Stimulated activated naive B cell treated with anti-CD40 and anti-IgM and Interleukin-4, amounts not matched to agents 10 μg/mL and 1 μg/mL and 100 μg/mL, for 72 hours (primary cell): Measurements from ENCODE around the gene PKD2L2.
A peak's percentile ranks its signal among the peaks of the same experiment; 100 is the strongest.
"Not testable (repeated sequence)": the region's sequence is repeated elsewhere in the genome, so short reads cannot be mapped to it uniquely, and the experiment has no call there.

Experiments
- ATAC-seq, 2 donors: fragments of 150-1000 bp; cut with Tn5 transposase; replicated peaks; 2 replicates each; pipeline ENCODE4 v1.10.0; 2021; ENCODE audit warnings: moderate library complexity in 1 of 2
- DNase-seq: peaks from one replicate; pipeline ENCODE4 v3.0.0; 2021
- H3K27ac Mint-ChIP-seq: one replicate; pipeline ENCODE4 v1.8.0; 2022; ENCODE audit warnings: mild to moderate bottlenecking, mixed read lengths
- H3K27me3 Mint-ChIP-seq, 2 donors: one replicate each; pipeline ENCODE4 v1.8.0; 2022; ENCODE audit warnings: mixed read lengths in 2 of 2
- H3K36me3 Mint-ChIP-seq, 2 donors: one replicate each; pipeline ENCODE4 v1.8.0; 2022; ENCODE audit warnings: mixed read lengths in 2 of 2, mild to moderate bottlenecking in 1 of 2
- H3K4me1 Mint-ChIP-seq, 2 donors: one replicate each; pipeline ENCODE4 v1.8.0; 2022; ENCODE audit warnings: mixed read lengths in 2 of 2, mild to moderate bottlenecking in 1 of 2
- H3K4me3 Mint-ChIP-seq, 2 donors: one replicate each; pipeline ENCODE4 v1.8.0; 2022; ENCODE audit warnings: mild to moderate bottlenecking in 2 of 2, mixed read lengths in 2 of 2, moderate library complexity in 1 of 2
- H3K9me3 Mint-ChIP-seq, 2 donors: one replicate each; pipeline ENCODE4 v1.8.0; 2022; ENCODE audit warnings: mixed read lengths in 2 of 2, mild to moderate bottlenecking in 1 of 2

The PKD2L2 gene

DNA sequence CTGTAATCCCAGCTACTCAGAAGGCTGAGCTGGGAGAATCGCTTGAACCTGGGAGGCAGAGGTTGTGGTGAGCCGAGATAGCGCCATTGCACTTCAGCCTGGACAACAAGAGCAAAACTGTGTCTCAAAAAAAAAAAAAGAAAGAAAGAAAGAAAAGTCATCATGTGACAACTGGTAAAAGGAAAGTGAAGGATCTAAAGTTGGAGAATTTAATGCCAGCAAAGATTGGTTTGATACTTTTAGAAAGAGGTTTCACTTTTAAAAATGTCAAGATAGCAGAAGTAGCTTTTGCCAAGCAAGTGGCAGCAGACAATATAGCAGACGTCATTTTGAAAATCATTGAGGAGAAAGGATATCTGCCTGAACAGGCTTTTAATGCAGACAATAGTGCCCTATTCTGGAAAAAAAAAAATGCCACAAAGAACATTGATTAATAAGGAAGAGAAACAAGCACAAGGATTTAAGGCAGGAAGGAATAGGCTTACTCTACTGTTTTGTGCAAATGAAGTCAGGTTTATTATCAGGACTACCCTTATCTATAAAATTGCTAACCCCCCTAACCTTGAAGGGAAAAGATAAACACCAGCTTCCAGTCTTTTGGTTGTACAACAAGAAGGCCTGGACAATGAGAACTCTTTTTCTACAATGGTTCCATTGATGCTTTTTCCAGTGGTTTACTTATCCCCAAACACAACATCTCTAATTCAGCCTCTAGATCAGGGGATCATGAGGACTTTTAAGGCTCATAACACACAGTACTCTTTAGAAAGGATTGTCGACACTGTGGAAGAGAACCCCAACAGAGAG lies 12.0 kb downstream of the PKD2L2 start:
- peaks cover 0 to 1% of the 10 kb centered on the region in 2 donors for H3K9me3 Mint-ChIP-seq
- H3K4me3 Mint-ChIP-seq: peak overlapping the region; percentile 34 to 51
- peaks cover 30 to 69% of the 10 kb centered on the region in 2 donors for H3K4me1 Mint-ChIP-seq
- ATAC-seq: peak; percentile 25 to 46
- no peaks in the 10 kb centered on the region for H3K27me3 Mint-ChIP-seq
- peaks cover 0 to 3% of the 10 kb centered on the region in 2 donors for H3K36me3 Mint-ChIP-seq
- DNase-seq: no peak
- H3K27ac Mint-ChIP-seq: peak overlapping the region; percentile 85

DNA sequence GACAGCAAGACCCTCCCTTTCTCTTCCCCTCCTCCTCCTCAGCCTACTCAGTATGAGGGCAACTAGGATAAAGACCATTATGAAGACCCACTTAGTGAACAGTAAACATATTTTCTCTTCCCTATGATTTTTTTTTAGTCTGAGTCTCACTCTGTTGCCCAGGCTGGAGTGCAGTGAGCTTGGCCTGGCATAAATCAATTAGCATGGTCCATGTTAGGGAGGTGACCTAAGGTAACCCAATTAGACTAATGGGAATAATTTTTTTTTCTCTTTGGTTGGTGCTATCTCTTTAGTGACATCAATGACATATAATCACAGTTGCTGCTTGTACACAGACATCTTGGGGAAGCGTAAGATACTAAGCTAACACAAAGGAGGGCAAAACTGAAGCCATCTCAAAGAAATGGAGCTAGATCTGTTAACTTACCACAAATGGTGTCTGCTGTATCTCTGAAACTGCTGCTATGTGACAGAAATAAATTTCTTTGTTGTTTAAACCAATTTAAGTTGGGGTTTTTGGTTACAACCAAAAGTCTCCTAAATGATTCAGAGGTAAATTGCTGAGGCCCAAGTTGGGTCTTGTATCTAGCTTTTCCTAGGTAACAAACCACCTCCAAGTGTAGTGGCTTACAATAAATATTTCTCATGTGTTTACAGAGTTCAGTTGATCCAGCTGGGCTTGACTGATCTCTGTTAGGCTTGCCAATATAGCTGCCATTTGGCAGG lies 13.3 kb downstream of the PKD2L2 start:
- ATAC-seq (no peak), DNase-seq (no peak)
- peak overlapping the region in 1 of 2 donors; percentile 26 for H3K4me3 Mint-ChIP-seq
- H3K36me3 Mint-ChIP-seq: peaks cover 0 to 1% of the 10 kb centered on the region in 2 donors
- no peaks in the 10 kb centered on the region for H3K27me3 Mint-ChIP-seq
- H3K4me1 Mint-ChIP-seq: peaks cover 23 to 56% of the 10 kb centered on the region in 2 donors
- peaks cover 0 to 1% of the 10 kb centered on the region in 2 donors for H3K9me3 Mint-ChIP-seq
- peak overlapping the region; percentile 6 for H3K27ac Mint-ChIP-seq

DNA sequence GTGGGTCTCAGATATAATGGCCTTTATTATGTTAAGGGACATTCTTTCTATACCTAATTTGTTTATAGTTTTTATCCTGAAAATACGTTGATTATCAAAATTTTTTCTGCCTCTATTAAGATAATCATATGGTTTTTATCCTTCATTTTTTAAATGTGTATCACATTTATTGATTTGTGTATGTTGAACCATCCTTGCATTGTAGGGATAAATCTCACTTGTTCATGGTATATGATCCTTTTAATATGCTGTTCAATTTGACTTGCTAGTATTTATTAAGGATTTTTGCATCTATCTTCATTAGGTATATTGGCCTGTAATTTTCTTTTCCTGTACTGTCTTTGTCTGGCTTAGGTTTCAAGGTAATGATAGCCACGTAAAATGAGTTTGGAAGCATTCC lies 25.5 kb downstream of the PKD2L2 start:
- H3K4me1 Mint-ChIP-seq: peaks cover 0 to 4% of the 10 kb centered on the region in 2 donors
- H3K9me3 Mint-ChIP-seq: peaks cover 5 to 9% of the 10 kb centered on the region in 2 donors
- DNase-seq (no peak), ATAC-seq (no peak)
- H3K36me3 Mint-ChIP-seq: peaks cover 1 to 7% of the 10 kb centered on the region in 2 donors
- no peaks in the 10 kb centered on the region for H3K27me3 Mint-ChIP-seq
- no peak overlapping the region for H3K27ac Mint-ChIP-seq
- no peak overlapping the region for H3K4me3 Mint-ChIP-seq

DNA sequence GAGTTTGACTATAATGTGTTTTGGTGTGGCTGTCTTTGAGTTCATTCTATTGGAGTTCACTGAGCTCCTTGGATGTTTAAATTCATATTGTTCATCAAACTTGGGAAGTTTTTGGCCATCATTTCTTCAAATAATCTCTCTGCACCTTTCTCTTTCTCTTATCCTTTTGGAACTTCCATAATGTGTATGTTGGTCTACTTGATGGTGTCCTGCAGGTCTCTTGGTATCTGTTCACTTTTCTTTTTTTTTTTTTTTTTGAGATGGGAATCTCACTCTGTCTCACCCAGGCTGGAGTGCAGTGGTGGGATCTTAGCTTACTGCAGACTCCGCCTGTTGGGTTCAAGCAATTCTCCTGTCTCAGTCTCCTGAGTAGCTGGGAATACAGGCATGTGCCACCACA lies 27.7 kb downstream of the PKD2L2 start:
- Mint-ChIP-seq H3K4me1 (peaks cover 0 to under 1% of the 10 kb centered on the region in 2 donors), H3K4me3 (no peak overlapping the region), H3K27ac (no peak overlapping the region), H3K27me3 (no peaks in the 10 kb centered on the region), H3K36me3 (peaks cover 1 to 7% of the 10 kb centered on the region in 2 donors), H3K9me3 (peaks cover 5 to 9% of the 10 kb centered on the region in 2 donors)
- DNase-seq (no peak), ATAC-seq (no peak)

DNA sequence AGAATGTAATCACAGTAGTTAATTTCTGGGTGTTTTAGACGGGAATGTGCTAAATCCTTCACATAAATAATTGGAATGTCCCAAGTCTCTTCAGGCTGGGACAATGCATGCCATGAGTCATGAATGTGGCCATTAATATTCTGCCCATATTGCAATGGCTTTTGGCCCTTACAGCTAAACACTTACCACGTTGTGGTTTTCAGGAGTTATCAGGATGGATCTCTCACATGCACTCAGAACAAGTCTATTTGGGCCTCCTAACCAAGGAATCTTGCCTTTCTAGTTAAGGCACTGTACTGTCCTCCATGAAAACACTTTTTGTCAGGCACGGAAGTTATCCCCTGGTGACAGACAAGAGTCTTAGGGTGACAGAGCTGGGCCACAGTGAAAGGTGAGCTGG lies 32.7 kb downstream of the PKD2L2 start:
- H3K27me3 Mint-ChIP-seq: no peaks in the 10 kb centered on the region
- DNase-seq: no peak
- H3K9me3 Mint-ChIP-seq: peaks cover 3 to 5% of the 10 kb centered on the region in 2 donors
- no peak overlapping the region for H3K4me3 Mint-ChIP-seq
- H3K36me3 Mint-ChIP-seq: peaks cover 1 to 4% of the 10 kb centered on the region in 2 donors
- H3K27ac Mint-ChIP-seq: no peak overlapping the region
- no peak for ATAC-seq
- H3K4me1 Mint-ChIP-seq: no peaks in the 10 kb centered on the region

DNA sequence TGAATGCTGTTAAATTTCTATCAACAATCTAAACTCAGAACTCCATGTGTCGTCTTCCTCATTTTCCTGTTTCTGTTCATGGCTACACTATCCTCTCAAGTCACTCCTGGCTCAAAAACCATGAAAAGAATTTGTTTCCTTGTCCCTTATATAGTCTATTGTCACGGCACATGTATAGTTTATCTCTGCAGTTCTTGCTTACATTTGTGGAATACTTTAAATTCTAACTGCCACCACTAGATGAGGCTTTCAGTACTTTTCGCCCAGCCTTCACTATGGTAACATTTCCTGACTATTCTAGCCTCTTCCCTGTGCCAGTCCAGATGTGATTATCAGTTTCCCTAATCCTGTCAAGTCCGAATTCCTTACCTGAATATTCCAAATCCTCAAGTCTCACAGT lies 34.6 kb downstream of the PKD2L2 start:
- no peak for ATAC-seq
- no peaks in the 10 kb centered on the region for H3K4me1 Mint-ChIP-seq

DNA sequence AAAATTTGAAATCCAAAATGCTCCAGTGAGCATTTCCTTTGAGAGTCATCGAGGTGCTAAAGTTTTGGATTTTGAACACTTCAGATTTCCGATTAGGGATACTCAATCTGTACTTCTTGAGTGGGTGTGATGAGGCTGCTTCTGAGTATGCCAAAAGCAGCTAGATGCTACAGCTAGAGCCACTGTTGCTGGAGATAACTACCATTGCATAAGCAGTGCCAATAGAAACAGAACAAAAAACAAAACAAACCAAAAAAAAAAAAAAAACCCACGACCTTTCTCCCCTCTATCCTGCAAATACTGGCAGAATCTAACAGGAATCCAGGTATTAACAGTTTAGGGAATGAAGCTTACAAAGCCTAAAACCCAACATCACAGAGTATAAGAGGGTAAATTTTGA lies 43.5 kb downstream of the PKD2L2 start:
- peaks cover 11 to 25% of the 10 kb centered on the region in 2 donors for H3K36me3 Mint-ChIP-seq
- peaks cover 16 to 26% of the 10 kb centered on the region in 2 donors for H3K4me1 Mint-ChIP-seq
- H3K27me3 Mint-ChIP-seq: no peaks in the 10 kb centered on the region
- no peak for DNase-seq
- H3K9me3 Mint-ChIP-seq: no peaks in the 10 kb centered on the region
- H3K27ac Mint-ChIP-seq: no peak overlapping the region
- ATAC-seq: no peak
- no peak overlapping the region for H3K4me3 Mint-ChIP-seq

More for the DNA sequence above, 34.6 kb downstream of the PKD2L2 start:
- no peaks in the 10 kb centered on the region for H3K9me3 Mint-ChIP-seq
- H3K27ac Mint-ChIP-seq: no peak overlapping the region
- peaks cover 1 to 2% of the 10 kb centered on the region in 2 donors for H3K36me3 Mint-ChIP-seq
- no peak overlapping the region for H3K4me3 Mint-ChIP-seq
- no peaks in the 10 kb centered on the region for H3K27me3 Mint-ChIP-seq
- no peak for DNase-seq

DNA sequence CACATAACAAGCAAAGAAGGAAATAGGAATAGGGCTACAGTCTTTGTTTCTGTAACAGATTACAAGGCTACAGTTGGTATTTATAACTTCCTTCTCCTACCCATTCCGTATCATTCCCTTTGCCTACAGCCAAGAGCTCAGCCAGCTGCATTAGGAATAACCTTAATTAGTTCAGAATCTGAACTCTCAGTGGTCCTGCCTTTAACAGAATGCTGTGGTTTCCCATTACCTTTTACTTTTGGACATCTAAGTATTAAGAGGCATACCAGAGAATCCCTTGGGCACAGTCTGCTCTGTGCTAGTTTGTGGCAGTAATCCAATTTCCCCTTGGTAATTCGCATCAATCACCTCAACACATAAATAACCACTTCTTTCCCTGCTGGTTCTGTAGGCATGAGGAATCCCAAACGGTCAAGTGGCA lies 44.2 kb downstream of the PKD2L2 start:
- H3K4me1 Mint-ChIP-seq: peaks cover 16 to 26% of the 10 kb centered on the region in 2 donors
- H3K36me3 Mint-ChIP-seq: peaks cover 9 to 25% of the 10 kb centered on the region in 2 donors
- H3K4me3 Mint-ChIP-seq: no peak overlapping the region
- H3K27me3 Mint-ChIP-seq: no peaks in the 10 kb centered on the region
- DNase-seq (no peak), ATAC-seq (no peak)
- no peaks in the 10 kb centered on the region for H3K9me3 Mint-ChIP-seq
- peak overlapping the region; percentile 53 for H3K27ac Mint-ChIP-seq

DNA sequence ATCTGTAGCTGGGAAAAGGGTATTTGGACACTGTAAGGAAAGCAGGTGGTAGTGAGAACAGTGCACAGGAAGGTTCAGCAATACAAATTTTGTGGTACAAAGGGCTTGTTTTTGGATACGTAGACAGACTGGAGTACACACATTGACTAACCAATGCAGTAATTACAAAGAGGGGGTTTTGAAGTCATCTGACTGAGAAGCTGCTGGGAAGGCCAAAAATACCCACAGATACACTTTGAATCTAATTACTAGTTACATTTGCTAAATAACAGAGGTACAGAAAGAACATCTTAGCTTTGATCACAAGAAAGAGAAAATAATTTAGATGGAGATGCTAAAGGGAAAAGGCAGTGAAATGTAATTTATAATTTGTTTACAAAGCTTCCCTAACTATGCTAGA lies 45.9 kb downstream of the PKD2L2 start:
- DNase-seq: no peak
- peak overlapping the region; percentile 88 for H3K27ac Mint-ChIP-seq
- peak; percentile 71 to 73 for ATAC-seq
- peak overlapping the region; percentile 23 to 44 for H3K4me3 Mint-ChIP-seq
- no peaks in the 10 kb centered on the region for H3K9me3 Mint-ChIP-seq
- H3K36me3 Mint-ChIP-seq: peaks cover 15 to 29% of the 10 kb centered on the region in 2 donors
- peaks cover 22 to 34% of the 10 kb centered on the region in 2 donors for H3K4me1 Mint-ChIP-seq
- H3K27me3 Mint-ChIP-seq: no peaks in the 10 kb centered on the region

DNA sequence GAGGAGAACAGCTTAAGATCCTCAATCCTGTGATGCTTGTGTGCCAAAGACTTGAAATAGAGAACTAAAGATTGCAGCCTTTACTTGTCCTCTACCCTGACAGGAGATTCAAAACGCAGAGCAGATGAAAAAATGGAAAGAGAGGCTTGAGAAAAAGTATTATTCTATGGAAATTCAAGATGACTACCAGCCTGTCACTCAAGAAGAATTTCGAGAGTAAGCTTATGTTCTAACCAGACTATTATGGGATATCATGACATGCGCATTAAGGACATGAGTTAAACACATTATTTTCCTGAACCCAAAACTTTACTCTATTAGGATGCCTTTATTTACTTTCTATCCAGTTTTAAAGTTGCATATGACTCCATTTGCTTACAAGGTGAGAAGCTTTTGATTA lies 46.4 kb downstream of the PKD2L2 start:
- peak overlapping the region in 1 of 2 donors; percentile 23 for H3K4me3 Mint-ChIP-seq
- H3K27me3 Mint-ChIP-seq: no peaks in the 10 kb centered on the region
- H3K27ac Mint-ChIP-seq: peak overlapping the region; percentile 88
- H3K36me3 Mint-ChIP-seq: peaks cover 15 to 29% of the 10 kb centered on the region in 2 donors
- DNase-seq (no peak), ATAC-seq (peak in 1 of 2 donors; percentile 29)
- no peaks in the 10 kb centered on the region for H3K9me3 Mint-ChIP-seq
- H3K4me1 Mint-ChIP-seq: peaks cover 22 to 34% of the 10 kb centered on the region in 2 donors

DNA sequence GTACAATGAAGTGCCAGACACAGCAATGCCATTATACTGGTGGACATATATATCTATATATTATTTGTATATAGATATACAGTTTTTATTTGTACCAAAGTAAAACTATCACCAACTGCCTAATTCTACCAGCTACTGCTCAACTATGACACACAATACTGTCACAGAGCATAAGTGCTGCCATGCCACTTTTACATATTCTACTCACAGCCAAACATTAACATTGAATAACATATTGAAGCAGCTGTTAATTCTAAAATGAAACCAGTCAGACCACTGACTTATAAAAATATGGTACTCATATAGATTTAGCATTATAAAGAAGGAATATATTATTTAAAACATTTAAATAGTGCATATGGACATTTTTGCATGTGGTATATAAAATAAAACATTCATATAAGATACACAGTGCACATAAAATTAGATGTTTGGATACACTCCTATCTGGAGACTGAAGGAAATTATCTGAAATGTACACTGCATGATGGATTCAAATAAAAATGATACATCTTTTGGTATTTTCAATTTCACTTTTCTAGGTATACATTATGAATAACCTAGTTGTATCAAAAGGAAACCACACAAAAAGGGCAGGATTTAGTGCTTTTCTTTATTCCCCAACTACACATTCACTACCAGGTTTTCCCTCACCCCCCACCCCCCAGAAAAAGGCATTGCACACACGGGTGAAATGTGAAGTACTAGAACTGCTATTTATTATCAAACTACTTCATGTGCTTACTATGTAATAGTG lies 48.9 kb downstream of the PKD2L2 start:
- no peak overlapping the region for H3K27ac Mint-ChIP-seq
- H3K27me3 Mint-ChIP-seq: no peaks in the 10 kb centered on the region
- no peak for ATAC-seq
- H3K4me1 Mint-ChIP-seq: peaks cover 22 to 34% of the 10 kb centered on the region in 2 donors
- peaks cover 26 to 40% of the 10 kb centered on the region in 2 donors for H3K36me3 Mint-ChIP-seq
- no peak for DNase-seq
- no peaks in the 10 kb centered on the region for H3K9me3 Mint-ChIP-seq
- no peak overlapping the region for H3K4me3 Mint-ChIP-seq

DNA sequence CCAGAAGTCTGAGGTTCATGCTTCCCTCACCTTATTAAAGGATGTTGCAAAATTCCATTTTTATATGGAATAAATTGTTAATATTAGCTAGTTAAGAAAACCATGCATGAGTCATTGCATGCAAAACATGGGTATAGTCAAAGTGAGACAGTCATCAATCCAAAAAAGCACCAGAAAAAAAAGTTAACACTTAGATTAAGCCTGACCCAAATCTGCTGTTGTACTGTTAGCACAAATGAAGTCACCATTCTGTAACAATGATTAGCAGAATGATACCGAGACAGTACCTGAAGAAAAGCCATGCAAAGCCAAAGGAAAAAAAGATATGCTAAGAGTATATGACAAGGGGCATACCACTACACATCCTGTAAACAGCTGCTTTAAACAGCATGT lies 49.5 kb downstream of the PKD2L2 start:
- Mint-ChIP-seq H3K36me3 (peaks cover 26 to 40% of the 10 kb centered on the region in 2 donors), H3K27ac (peak overlapping the region; percentile 84)
- peak; percentile 25 to 36 for ATAC-seq

DNA sequence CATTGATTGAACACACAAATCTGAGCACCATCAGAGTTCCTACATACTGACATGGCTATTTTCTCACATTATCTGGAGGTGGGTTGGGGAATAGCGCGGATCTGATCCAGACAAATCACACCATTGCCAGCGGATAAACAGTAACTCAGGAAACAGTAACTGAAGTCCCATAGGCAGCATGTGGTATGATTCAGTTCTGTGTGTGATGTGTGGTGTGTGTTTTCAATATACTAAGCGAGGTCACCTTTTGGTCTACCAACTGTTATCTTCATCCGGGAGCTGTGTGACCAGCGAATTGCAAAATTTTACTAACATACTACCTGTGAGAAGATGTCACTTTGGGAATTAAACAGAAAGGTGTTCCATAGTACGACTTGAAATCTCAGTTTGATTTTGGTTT lies 50.1 kb downstream of the PKD2L2 start:
- Mint-ChIP-seq H3K36me3 (peaks cover 32 to 42% of the 10 kb centered on the region in 2 donors), H3K27me3 (no peaks in the 10 kb centered on the region), H3K4me1 (peaks cover 17 to 34% of the 10 kb centered on the region in 2 donors), H3K9me3 (no peaks in the 10 kb centered on the region), H3K27ac (peak overlapping the region; percentile 84), H3K4me3 (no peak overlapping the region)
- DNase-seq: no peak
- ATAC-seq: no peak

More for the DNA sequence above, 49.5 kb downstream of the PKD2L2 start:
- H3K9me3 Mint-ChIP-seq: no peaks in the 10 kb centered on the region
- H3K27me3 Mint-ChIP-seq: no peaks in the 10 kb centered on the region
- peaks cover 21 to 34% of the 10 kb centered on the region in 2 donors for H3K4me1 Mint-ChIP-seq
- DNase-seq: no peak
- H3K4me3 Mint-ChIP-seq: no peak overlapping the region

DNA sequence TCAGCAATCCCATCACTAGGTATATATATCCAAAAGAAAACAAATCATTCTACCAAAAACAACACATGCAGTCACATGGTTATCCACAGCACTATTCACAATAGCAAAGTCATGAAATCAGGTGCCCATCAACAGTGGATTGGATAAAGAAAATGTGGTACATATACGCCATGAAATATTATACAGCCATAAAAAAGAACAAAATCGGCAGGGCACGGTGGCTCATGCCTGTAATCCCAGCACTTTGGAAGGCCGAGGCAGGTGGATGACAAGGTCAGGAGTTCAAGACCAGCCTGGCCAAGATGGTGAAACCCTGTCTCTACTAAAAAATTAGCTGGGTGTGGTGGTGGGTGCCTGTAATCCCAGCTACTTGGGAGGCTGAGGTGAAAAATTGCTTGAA lies 55.0 kb downstream of the PKD2L2 start:
- H3K36me3 Mint-ChIP-seq: peaks cover 34 to 47% of the 10 kb centered on the region in 2 donors
- H3K4me3 Mint-ChIP-seq, DNase-seq, H3K4me1 Mint-ChIP-seq, H3K27me3 Mint-ChIP-seq, H3K9me3 Mint-ChIP-seq, ATAC-seq: not testable (repeated sequence)
- peak overlapping the region; percentile 37 for H3K27ac Mint-ChIP-seq
